GM12878 (cell line): ENCODE data around the gene DOCK2. TPM values are rescaled to one million over a fixed set of nuclear protein-coding genes. Genes with fewer than 3 reads are reported as not detected.

ENCODE experiments used
- ASH2L ChIP-seq: fragments of 300-600, 200-600 bp; sonication (generic); IDR thresholded peaks from 2 replicates; pipeline ENCODE4 v1.6.1; 2017; ENCODE audit warnings: low read depth, mild to moderate bottlenecking, borderline replicate concordance
- BACH1 ChIP-seq: fragments of 450-650 bp; IDR thresholded peaks from 2 replicates; pipeline ENCODE4 v1.6.1; 2017; ENCODE audit warnings: mild to moderate bottlenecking, borderline replicate concordance
- BCL11A ChIP-seq: IDR thresholded peaks from 2 replicates; pipeline ENCODE4 v1.6.1; 2011; ENCODE audit warnings: low read depth, low read length
- CHD4 ChIP-seq: fragments of 200-600 bp; sonication (generic); IDR thresholded peaks from 2 replicates; pipeline ENCODE4 v1.6.1; 2016; ENCODE audit warnings: mild to moderate bottlenecking
- CREM ChIP-seq: IDR thresholded peaks from 2 replicates; pipeline ENCODE4 v1.6.1; 2014; ENCODE audit warnings: antibody characterized with exemption, low read depth
- E2F4 ChIP-seq: IDR thresholded peaks from 2 replicates; pipeline ENCODE4 v1.6.1; 2012; ENCODE audit warnings: low read depth, low read length, improper control_type of control experiment
- IKZF1 ChIP-seq: fragments of 450-650 bp; conservative IDR thresholded peaks from 2 replicates; pipeline ENCODE4 v1.6.1; 2017; ENCODE audit warnings: antibody characterized with exemption, mild to moderate bottlenecking
- IRF4 ChIP-seq: IDR thresholded peaks from 2 replicates; pipeline ENCODE4 v1.6.1; 2011; ENCODE audit warnings: low read depth, low read length
- KLF5 ChIP-seq: fragments of 450-650 bp; IDR thresholded peaks from 2 replicates; pipeline ENCODE4 v1.6.1; 2014; ENCODE audit warnings: mild to moderate bottlenecking; ENCODE audit not compliant: partially characterized antibody
- MEF2A ChIP-seq: IDR thresholded peaks from 2 replicates; pipeline ENCODE4 v1.6.1; 2011; ENCODE audit warnings: low read depth, mild to moderate bottlenecking, low read length, moderate library complexity; ENCODE audit not compliant: insufficient read depth
- PML ChIP-seq: IDR thresholded peaks from 2 replicates; pipeline ENCODE4 v1.6.1; 2012; ENCODE audit warnings: low read length, inconsistent platforms
- POLR2A ChIP-seq: IDR thresholded peaks from 2 replicates; pipeline ENCODE4 v1.6.1; 2011; ENCODE audit warnings: low read depth, mild to moderate bottlenecking, low read length
- RCOR1 ChIP-seq: conservative IDR thresholded peaks from 2 replicates; pipeline ENCODE4 v1.6.1; 2012; ENCODE audit warnings: low read depth, low read length, improper control_type of control experiment
- REST ChIP-seq: IDR thresholded peaks from 2 replicates; pipeline ENCODE4 v1.6.1; 2012; ENCODE audit warnings: mild to moderate bottlenecking, low read depth, low read length
- SIX5 ChIP-seq: IDR thresholded peaks from 2 replicates; pipeline ENCODE4 v1.6.1; 2011; ENCODE audit warnings: mild to moderate bottlenecking, low read depth, low read length, moderate library complexity; ENCODE audit not compliant: severe bottlenecking
- SREBF2 ChIP-seq: IDR thresholded peaks from 2 replicates; pipeline ENCODE4 v1.6.1; 2012; ENCODE audit warnings: mild to moderate bottlenecking, low read length
- STAT1 ChIP-seq: fragments of 450-650 bp; conservative IDR thresholded peaks from 2 replicates; pipeline ENCODE4 v1.6.1; 2014; ENCODE audit warnings: antibody characterized with exemption, mild to moderate bottlenecking
- ZBTB11 ChIP-seq: fragments of 450-650 bp; formaldehyde crosslinking; IDR thresholded peaks from 2 replicates; pipeline ENCODE4 v1.5.0; 2022; ENCODE audit warnings: mild to moderate bottlenecking, missing genetic modification characterization
- ZNF217 ChIP-seq: fragments of 450-650 bp; IDR thresholded peaks from 2 replicates; pipeline ENCODE4 v1.6.1; 2017; ENCODE audit warnings: antibody characterized with exemption, mild to moderate bottlenecking
- polyA plus RNA-seq, 11 experiments: library from polyadenylated mRNA; depleted of rRNA in 4 of 11; unstranded in 6 of 11; stranded (reverse) in 5 of 11; fragments of >200 nt; fragmentation: Nextera tagmentation in 4 of 11; fragmentation: Illumina TruSeq in 1 of 11; extraction: Ambion mirVana in 4 of 11; extraction: Trizol in 1 of 11; gene quantifications; 1 replicate in 1 of 11; 2 replicates in 10 of 11; pipeline versions ENCODE4 v1.2.1 to v1.2.3, GENCODE V29; 2011 to 2016; ENCODE audit warnings: inconsistent platforms in 2 of 11, missing spikeins in 2 of 11, low read depth in 1 of 11
- total RNA-seq, 4 experiments: library from RNA; depleted of rRNA in 3 of 4; stranded (reverse); fragments of >200 nt in 3 of 4; fragmentation: Illumina TruSeq in 1 of 4; extraction: Trizol in 1 of 4; gene quantifications; 2 replicates each; pipeline versions ENCODE4 v1.2.1 to v1.2.3, GENCODE V29; 2013 to 2021

Gene DOCK2
- total and polyA plus RNA-seq, 10 of the 15 experiments (the other 5 are each of a cell fraction or from before 2014, with no cell fraction given) = 34.2 to 192 (median 118) TPM

- TF ChIP-seq BCL11A (peak; percentile 86), ZNF217 (peak; percentile 25; the same call in 1 of the 2 replicates), STAT1 (no peak), SIX5 (no peak), PML (peak; percentile 89), ZBTB11 (CRISPR knock-in tag) (no peak), MEF2A (peak; percentile 41; the same call in 1 of the 2 replicates), CHD4 (no peak), E2F4 (no peak), SREBF2 (no peak), BACH1 (peak; percentile 88), KLF5 (peak; percentile 85), ASH2L (no peak), POLR2A (peak; percentile 72), IKZF1 (peak; percentile 92), CREM (peak; percentile 83; the same call in 1 of the 2 replicates), REST (no peak; the same call in 1 of the 2 replicates), IRF4 (peak; percentile 76), RCOR1 (peak; percentile 66; the same call in 1 of the 2 replicates)
These were observed 168.5 kb downstream of the DOCK2 start (continued) for GRCh38 chr5:169805527-169805934.
